K562 (cell line): ENCODE results near the gene DBH. TPM values are rescaled to one million over a fixed set of nuclear protein-coding genes. Genes with fewer than 3 reads are reported as not detected.

Source experiments
- ATAC-seq: fragments of 200-7000 bp; cut with Tn5 transposase; 3 replicates; pipeline ENCODE4 v1.9.1; 2020; ENCODE audit warnings: moderate library complexity
- BruUV-seq: library from RNA; stranded (reverse); fragments of 400-500 nt; replicated peaks from 2 replicates; lab custom pipeline; 2021; lab: Mats Ljungman, UMichigan
- CTCF ChIA-PET: fragments of 300-600 bp; formaldehyde crosslinking; extraction: SDS; loops from one replicate; lab custom pipeline; 2021; ENCODE audit warnings: low intra/inter-chr PET ratio; lab: Yijun Ruan, JAX
- POLR2A ChIA-PET: fragments of 300-600, 350-650 bp; sonication (Branson Sonifier 250); formaldehyde crosslinking; extraction: SDS; loops from one replicate; lab custom pipeline; 2021; ENCODE audit warnings: antibody characterized with exemption, inconsistent platforms; lab: Yijun Ruan, JAX
- DNase-seq, 4 experiments: peaks; one replicate each; pipeline versions ENCODE4 v3.0.0 to v3.0.0-alpha.2; 2011 to 2018; ENCODE audit warnings: low spot score in 3 of 4, mixed read lengths in 3 of 4; ENCODE audit errors: extremely low read depth in 1 of 4
- FAIRE-seq: peaks from 2 replicates; lab custom pipeline; 2011; peaks lifted over from hg19 to GRCh38; lab: Jason Lieb, UNC
- H2AFZ ChIP-seq: 2 replicates; pipeline ENCODE4 v1.6.0; 2011; ENCODE audit warnings: low read depth, low read length, control low read depth, inconsistent platforms
- H3K27ac ChIP-seq: fragments of 200-600 bp; 3 replicates; pipeline ENCODE4 v1.8.0; 2011; ENCODE audit warnings: low read depth, mild to moderate bottlenecking, control low read depth, inconsistent platforms, low read length, moderate library complexity, mixed read lengths; ENCODE audit errors: extremely low read depth
- H3K27me3 ChIP-seq, 2 experiments: fragments of 300-600 bp in 1 of 2; 2 replicates in 1 of 2; 3 replicates in 1 of 2; pipeline versions ENCODE4 v1.6.0 to v1.8.0; 2011; ENCODE audit warnings: inconsistent platforms in 2 of 2, low read length in 2 of 2, mild to moderate bottlenecking in 1 of 2, mixed read lengths in 1 of 2, moderate library complexity in 1 of 2; ENCODE audit not compliant: control insufficient read depth in 2 of 2, insufficient read depth in 2 of 2
- H3K36me3 ChIP-seq: fragments of 300-600 bp; 3 replicates; pipeline ENCODE4 v1.8.0; 2011; ENCODE audit warnings: mild to moderate bottlenecking, low read length, inconsistent platforms; ENCODE audit not compliant: control insufficient read depth, insufficient read depth
- H3K4me1 ChIP-seq, 2 experiments: fragments of 200-600 bp in 1 of 2; replicated peaks in 1 of 2; 2 replicates in 1 of 2; 3 replicates in 1 of 2; pipeline versions ENCODE4 v1.5.1 to v1.8.0; 2011; ENCODE audit warnings: inconsistent platforms in 2 of 2, low read length in 2 of 2, mild to moderate bottlenecking in 1 of 2, mixed read lengths in 1 of 2, moderate library complexity in 1 of 2; ENCODE audit not compliant: control insufficient read depth in 2 of 2, insufficient read depth in 2 of 2
- H3K4me2 ChIP-seq: 2 replicates; pipeline ENCODE4 v1.6.1; 2011; ENCODE audit warnings: low read length, control low read depth, inconsistent platforms, mixed read lengths; ENCODE audit not compliant: insufficient read depth
- H3K4me3 ChIP-seq: fragments of 200-600 bp; sonication (generic), shearing (Covaris generic); 2 replicates; pipeline ENCODE4 v1.5.1; 2016; ENCODE audit warnings: control low read depth, inconsistent platforms
- H3K79me2 ChIP-seq: fragments of 200-600 bp; 3 replicates; pipeline ENCODE4 v1.8.0; 2011; ENCODE audit warnings: low read length, inconsistent platforms; ENCODE audit not compliant: control insufficient read depth, insufficient read depth
- H3K9ac ChIP-seq, 2 experiments: 2 replicates each; pipeline versions ENCODE4 v1.6.0 to v1.6.1; 2011; ENCODE audit warnings: low read depth in 2 of 2, low read length in 2 of 2, control low read depth in 1 of 2, inconsistent platforms in 1 of 2, mild to moderate bottlenecking in 1 of 2, mixed read lengths in 1 of 2; ENCODE audit not compliant: insufficient read depth in 1 of 2
- H3K9me1 ChIP-seq: one replicate; pipeline ENCODE4 v1.6.0; 2011; ENCODE audit warnings: inconsistent platforms, mild to moderate bottlenecking, low read length, moderate library complexity; ENCODE audit not compliant: control insufficient read depth, insufficient read depth
- H3K9me3 ChIP-seq: replicated peaks from 2 replicates; pipeline ENCODE4 v1.5.1; 2011; ENCODE audit warnings: low read depth, low read length, inconsistent platforms; ENCODE audit not compliant: control insufficient read depth, insufficient read depth
- H4K20me1 ChIP-seq: replicated peaks from 2 replicates; pipeline ENCODE4 v1.6.1; 2011; ENCODE audit warnings: low read length, inconsistent platforms, mixed read lengths; ENCODE audit not compliant: control insufficient read depth, insufficient read depth
- BRD9 ChIP-seq: fragments of 450-650 bp; IDR thresholded peaks from 2 replicates; pipeline ENCODE4 v1.6.1; 2018; ENCODE audit warnings: low read depth; ENCODE audit not compliant: partially characterized antibody
- CHCHD3 ChIP-seq: fragments of 250-450 bp; sonication (Bioruptor Pico); IDR thresholded peaks from 2 replicates; pipeline ENCODE4 v2.1.2; 2022; ENCODE audit warnings: mild to moderate bottlenecking
- KLF13 ChIP-seq: fragments of 450-650 bp; IDR thresholded peaks from 2 replicates; pipeline ENCODE4 v1.6.1; 2016; ENCODE audit warnings: missing genetic modification characterization, low read depth, mild to moderate bottlenecking, missing compliant biosample characterization, moderate library complexity, borderline replicate concordance
- PHF8 ChIP-seq: fragments of 200-600 bp; sonication (generic); IDR thresholded peaks from 2 replicates; pipeline ENCODE4 v1.6.1; 2012; ENCODE audit warnings: mixed run types, mild to moderate bottlenecking, inconsistent platforms, low read length, moderate library complexity, borderline replicate concordance
- SLC30A9 ChIP-seq: fragments of 250-450 bp; sonication (Bioruptor Pico); IDR thresholded peaks from 2 replicates; pipeline ENCODE4 v1.8.0; 2022; ENCODE audit warnings: mild to moderate bottlenecking, moderate library complexity
- TBP ChIP-seq: optimal IDR thresholded peaks from 2 replicates; pipeline ENCODE3; 2011; ENCODE audit warnings: low read depth, low read length, improper control_type of control experiment
- XRCC3 ChIP-seq: fragments of 450-650 bp; IDR thresholded peaks from 2 replicates; pipeline ENCODE4 v1.6.1; 2017; ENCODE audit warnings: mild to moderate bottlenecking, moderate library complexity
- ZNF583 ChIP-seq: fragments of 250-450 bp; sonication (Bioruptor Pico); IDR thresholded peaks from 2 replicates; pipeline ENCODE4 v1.4.0; 2020
- ZNF780A ChIP-seq: fragments of 250-450 bp; sonication (Bioruptor Pico); IDR thresholded peaks from 2 replicates; pipeline ENCODE4 v1.5.0; 2021; ENCODE audit warnings: mild to moderate bottlenecking
- WGBS: fragments of 100-300 bp; shearing (Covaris generic); methylation state at CpG from one replicate; pipeline ENCODE4 v1.1.6; 2016; ENCODE audit warnings: low coverage, mixed read lengths; ENCODE audit not compliant: insufficient coverage; ENCODE audit errors: missing lambda C conversion rate; 5-methylcytosine and 5-hydroxymethylcytosine counted together
- in situ Hi-C: fragments of 300-500 bp; cut with MboI; formaldehyde crosslinking; loops from 4 replicates; pipeline ENCODE4 v1.15.0; 2018; ENCODE audit warnings: inconsistent platforms, mixed read lengths
- intact Hi-C: fragments of 100-400 bp; cut with micrococcal nuclease; formaldehyde crosslinking; loops from 2 replicates; pipeline ENCODE4 v1.14.2; 2022
- polyA plus RNA-seq, 8 experiments: library from polyadenylated mRNA; depleted of rRNA in 4 of 8; stranded (reverse) in 5 of 8; unstranded in 3 of 8; fragments of >200 nt; fragmentation: Nextera tagmentation in 2 of 8; fragmentation: Illumina TruSeq in 1 of 8; extraction: Ambion mirVana in 2 of 8; extraction: Trizol in 1 of 8; gene quantifications; 2 replicates each; pipeline versions ENCODE4 v1.2.1 to v1.2.3, GENCODE V29; 2011 to 2014; ENCODE audit warnings: inconsistent platforms in 1 of 8, missing spikeins in 1 of 8
- total RNA-seq, 7 experiments: library from RNA; depleted of rRNA in 6 of 7; stranded (reverse); fragments of >200 nt in 6 of 7; fragmentation: Illumina TruSeq in 2 of 7; extraction: Trizol in 2 of 7; gene quantifications; 2 replicates each; pipeline versions ENCODE4 v1.2.1 to v1.2.3, GENCODE V29; 2011 to 2021; ENCODE audit warnings: low replicate concordance in 1 of 7
- TF ChIP-seq, protein P1 (sequence below): sonication (generic); formaldehyde crosslinking; IDR thresholded peaks from 2 replicates; pipeline ENCODE4 v1.8.1; 2023; ENCODE audit warnings: mild to moderate bottlenecking, missing genetic modification reagents
- TF ChIP-seq, protein P2 (sequence below): fragments of 250-450 bp; sonication (Bioruptor Pico); IDR thresholded peaks from 2 replicates; pipeline ENCODE4 v1.5.0; 2021; ENCODE audit warnings: mild to moderate bottlenecking, borderline replicate concordance
- TF ChIP-seq, protein P3 (sequence below): fragments of 150-350 bp; IDR thresholded peaks from 2 replicates; pipeline ENCODE4 v1.6.1; 2014; ENCODE audit warnings: low read depth, mild to moderate bottlenecking, low read length, borderline replicate concordance

The DBH gene
- total and polyA plus RNA-seq, 9 of the 15 experiments (the other 6 are each of a cell fraction or from before 2014, with no cell fraction given), result not detected

DNA sequence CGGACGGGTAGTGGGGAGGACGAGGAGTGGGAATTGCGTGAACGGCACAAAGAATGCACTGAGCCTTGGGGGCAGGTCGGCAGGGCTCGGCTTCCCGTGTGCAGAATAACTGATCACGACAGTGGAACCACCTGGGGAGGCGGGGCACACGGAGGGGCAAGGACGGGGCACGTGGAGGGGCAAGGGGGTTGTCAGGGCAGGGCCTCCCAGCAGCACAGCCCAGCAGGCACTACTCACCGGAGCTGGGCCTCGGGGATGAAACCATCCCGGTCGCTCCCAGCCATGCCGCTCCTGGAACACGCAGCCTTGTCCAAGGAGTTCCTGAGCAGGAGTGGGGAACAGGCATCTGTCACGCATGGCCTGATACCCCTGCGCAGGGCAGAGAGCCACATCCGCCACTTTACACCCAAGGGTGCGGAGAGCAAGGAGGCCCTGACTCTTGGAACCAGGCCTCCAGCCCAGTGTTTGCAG, 68.6 kb downstream of the DBH start:
- 0 out of 2 replicates have a peak, but pooled peaks cover 1% of the 10 kb centered on the region for H4K20me1 ChIP-seq
- no peaks in the 10 kb centered on the region for H3K79me2 ChIP-seq
- in situ Hi-C loops (no loop called here), intact Hi-C loops (no loop called here)
- 4% methylated on average over 20 of the region's 23 CpGs for WGBS
- no peak overlapping the region for H3K27ac ChIP-seq
- H3K9me3 ChIP-seq, result no peaks in the 10 kb centered on the region
- FAIRE-seq (no peak), DNase-seq (no peak), ATAC-seq (no peak)
- ChIA-PET CTCF (no interaction called here), POLR2A (interaction anchor here (0.6 to 1.5 kb wide), 3 partner anchors 9 to 902 kb away, joined by 3 to 4 read pairs (median 3); no protein-coding TSS in a partner anchor)
- BruUV-seq, result no TSS peak
- TF ChIP-seq ZNF780A (no peak), SLC30A9 (CRISPR knock-in tag) (no peak), PHF8 (no peak), KLF13 (no peak), BRD9 (no peak), XRCC3 (no peak), ZNF583 (CRISPR knock-in tag) (no peak), CHCHD3 (CRISPR knock-in tag) (no peak), TBP (no peak)
- TF ChIP-seq, protein P1, sequence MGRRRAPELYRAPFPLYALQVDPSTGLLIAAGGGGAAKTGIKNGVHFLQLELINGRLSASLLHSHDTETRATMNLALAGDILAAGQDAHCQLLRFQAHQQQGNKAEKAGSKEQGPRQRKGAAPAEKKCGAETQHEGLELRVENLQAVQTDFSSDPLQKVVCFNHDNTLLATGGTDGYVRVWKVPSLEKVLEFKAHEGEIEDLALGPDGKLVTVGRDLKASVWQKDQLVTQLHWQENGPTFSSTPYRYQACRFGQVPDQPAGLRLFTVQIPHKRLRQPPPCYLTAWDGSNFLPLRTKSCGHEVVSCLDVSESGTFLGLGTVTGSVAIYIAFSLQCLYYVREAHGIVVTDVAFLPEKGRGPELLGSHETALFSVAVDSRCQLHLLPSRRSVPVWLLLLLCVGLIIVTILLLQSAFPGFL, result no peak
- TF ChIP-seq, protein P2, sequence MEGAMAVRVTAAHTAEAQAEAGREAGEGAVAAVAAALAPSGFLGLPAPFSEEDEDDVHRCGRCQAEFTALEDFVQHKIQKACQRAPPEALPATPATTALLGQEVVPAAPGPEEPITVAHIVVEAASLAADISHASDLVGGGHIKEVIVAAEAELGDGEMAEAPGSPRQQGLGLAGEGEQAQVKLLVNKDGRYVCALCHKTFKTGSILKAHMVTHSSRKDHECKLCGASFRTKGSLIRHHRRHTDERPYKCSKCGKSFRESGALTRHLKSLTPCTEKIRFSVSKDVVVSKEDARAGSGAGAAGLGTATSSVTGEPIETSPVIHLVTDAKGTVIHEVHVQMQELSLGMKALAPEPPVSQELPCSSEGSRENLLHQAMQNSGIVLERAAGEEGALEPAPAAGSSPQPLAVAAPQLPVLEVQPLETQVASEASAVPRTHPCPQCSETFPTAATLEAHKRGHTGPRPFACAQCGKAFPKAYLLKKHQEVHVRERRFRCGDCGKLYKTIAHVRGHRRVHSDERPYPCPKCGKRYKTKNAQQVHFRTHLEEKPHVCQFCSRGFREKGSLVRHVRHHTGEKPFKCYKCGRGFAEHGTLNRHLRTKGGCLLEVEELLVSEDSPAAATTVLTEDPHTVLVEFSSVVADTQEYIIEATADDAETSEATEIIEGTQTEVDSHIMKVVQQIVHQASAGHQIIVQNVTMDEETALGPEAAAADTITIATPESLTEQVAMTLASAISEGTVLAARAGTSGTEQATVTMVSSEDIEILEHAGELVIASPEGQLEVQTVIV (CRISPR knock-in tag), result no peak
- TF ChIP-seq, protein P3, sequence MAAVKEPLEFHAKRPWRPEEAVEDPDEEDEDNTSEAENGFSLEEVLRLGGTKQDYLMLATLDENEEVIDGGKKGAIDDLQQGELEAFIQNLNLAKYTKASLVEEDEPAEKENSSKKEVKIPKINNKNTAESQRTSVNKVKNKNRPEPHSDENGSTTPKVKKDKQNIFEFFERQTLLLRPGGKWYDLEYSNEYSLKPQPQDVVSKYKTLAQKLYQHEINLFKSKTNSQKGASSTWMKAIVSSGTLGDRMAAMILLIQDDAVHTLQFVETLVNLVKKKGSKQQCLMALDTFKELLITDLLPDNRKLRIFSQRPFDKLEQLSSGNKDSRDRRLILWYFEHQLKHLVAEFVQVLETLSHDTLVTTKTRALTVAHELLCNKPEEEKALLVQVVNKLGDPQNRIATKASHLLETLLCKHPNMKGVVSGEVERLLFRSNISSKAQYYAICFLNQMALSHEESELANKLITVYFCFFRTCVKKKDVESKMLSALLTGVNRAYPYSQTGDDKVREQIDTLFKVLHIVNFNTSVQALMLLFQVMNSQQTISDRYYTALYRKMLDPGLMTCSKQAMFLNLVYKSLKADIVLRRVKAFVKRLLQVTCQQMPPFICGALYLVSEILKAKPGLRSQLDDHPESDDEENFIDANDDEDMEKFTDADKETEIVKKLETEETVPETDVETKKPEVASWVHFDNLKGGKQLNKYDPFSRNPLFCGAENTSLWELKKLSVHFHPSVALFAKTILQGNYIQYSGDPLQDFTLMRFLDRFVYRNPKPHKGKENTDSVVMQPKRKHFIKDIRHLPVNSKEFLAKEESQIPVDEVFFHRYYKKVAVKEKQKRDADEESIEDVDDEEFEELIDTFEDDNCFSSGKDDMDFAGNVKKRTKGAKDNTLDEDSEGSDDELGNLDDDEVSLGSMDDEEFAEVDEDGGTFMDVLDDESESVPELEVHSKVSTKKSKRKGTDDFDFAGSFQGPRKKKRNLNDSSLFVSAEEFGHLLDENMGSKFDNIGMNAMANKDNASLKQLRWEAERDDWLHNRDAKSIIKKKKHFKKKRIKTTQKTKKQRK, result no peak
- H3K27me3 ChIP-seq, result peaks cover 22 to 46% of the 10 kb centered on the region in 2 experiments; a peak in 4 of 5 replicates
- H3K9me1 ChIP-seq, result no peaks in the 10 kb centered on the region
- no peak overlapping the region for H3K4me3 ChIP-seq
- H3K36me3 ChIP-seq, result no peaks in the 10 kb centered on the region
- no peak overlapping the region for H3K9ac ChIP-seq
- no peak overlapping the region for H3K4me2 ChIP-seq
- no peak overlapping the region for H2AFZ ChIP-seq
- H3K4me1 ChIP-seq, result no peaks in the 10 kb centered on the region; a peak in 1 of 5 replicates
